ENCODE results near the gene GPRASP1.

GPRASP1 gene, protein sequence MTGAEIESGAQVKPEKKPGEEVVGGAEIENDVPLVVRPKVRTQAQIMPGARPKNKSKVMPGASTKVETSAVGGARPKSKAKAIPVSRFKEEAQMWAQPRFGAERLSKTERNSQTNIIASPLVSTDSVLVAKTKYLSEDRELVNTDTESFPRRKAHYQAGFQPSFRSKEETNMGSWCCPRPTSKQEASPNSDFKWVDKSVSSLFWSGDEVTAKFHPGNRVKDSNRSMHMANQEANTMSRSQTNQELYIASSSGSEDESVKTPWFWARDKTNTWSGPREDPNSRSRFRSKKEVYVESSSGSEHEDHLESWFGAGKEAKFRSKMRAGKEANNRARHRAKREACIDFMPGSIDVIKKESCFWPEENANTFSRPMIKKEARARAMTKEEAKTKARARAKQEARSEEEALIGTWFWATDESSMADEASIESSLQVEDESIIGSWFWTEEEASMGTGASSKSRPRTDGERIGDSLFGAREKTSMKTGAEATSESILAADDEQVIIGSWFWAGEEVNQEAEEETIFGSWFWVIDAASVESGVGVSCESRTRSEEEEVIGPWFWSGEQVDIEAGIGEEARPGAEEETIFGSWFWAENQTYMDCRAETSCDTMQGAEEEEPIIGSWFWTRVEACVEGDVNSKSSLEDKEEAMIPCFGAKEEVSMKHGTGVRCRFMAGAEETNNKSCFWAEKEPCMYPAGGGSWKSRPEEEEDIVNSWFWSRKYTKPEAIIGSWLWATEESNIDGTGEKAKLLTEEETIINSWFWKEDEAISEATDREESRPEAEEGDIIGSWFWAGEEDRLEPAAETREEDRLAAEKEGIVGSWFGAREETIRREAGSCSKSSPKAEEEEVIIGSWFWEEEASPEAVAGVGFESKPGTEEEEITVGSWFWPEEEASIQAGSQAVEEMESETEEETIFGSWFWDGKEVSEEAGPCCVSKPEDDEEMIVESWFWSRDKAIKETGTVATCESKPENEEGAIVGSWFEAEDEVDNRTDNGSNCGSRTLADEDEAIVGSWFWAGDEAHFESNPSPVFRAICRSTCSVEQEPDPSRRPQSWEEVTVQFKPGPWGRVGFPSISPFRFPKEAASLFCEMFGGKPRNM (N-terminal part only)

DNA sequence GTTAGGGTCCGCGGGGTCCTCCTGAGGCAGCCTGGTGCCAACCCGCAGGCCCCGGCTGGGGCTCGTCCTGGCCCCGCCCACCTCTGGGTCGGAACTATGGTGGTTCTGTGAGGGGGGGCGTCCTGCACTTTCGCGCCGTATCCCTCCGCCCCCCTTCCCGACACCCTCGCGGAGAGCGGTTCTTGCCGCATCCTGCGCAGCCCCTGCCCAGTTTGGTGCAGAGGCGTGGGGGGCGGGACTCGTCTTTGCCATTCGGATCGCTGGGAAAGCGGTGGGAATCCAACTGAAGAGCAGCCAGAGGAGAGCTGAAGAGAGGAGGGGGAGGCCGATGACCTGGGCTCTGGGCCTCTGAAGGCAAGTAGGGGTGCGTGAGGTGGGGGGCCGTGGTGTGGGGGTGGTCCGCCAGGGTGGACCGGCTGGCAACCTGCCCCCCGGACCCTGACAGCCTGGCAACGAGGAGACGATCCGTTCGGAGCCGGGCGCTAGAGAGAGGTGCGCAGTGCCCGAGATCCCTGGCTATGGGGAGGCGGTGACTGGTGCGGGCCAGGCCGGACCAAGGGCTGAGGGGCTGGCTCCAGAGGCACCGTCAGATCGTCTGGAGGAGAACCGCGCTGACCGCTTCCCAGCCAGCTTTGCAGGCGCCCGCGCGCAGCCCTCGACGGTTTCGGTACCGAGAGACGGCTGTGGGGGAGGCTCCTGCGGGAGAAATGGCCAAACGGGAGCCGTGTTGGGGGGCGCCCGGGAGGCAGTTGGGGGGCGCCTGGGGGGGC lies at the start of gene GPRASP1:
GPRASP1 (plus strand) TSS at position 242 of the 770 bp plus-strand sequence. CDS start 2,431 bp downstream, outside the sequence.
- DNase-seq (ENCODE audit: extremely low read depth, low read depth): no peak

DNA sequence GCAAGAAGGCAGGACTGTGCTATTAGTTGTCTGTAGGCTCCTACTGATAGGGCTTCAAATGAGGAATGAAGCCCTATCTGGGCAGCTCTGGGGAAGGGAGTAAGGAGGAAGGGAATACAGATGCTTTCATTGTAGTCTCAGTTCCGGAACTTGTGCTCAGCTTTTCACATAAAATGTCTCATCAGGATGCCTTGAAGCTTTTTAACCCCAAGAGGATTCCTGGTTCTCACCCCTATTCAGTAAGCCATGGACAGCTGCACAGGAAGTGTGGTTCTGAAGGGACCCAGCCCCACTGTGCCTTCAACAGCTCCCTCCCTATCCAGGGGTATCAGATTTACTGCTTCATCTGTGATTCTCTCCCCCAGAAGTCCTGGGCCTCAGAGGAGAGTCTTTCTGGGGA lies 47.0 kb upstream of the GPRASP1 start:
- DNase-seq (ENCODE audit: extremely low read depth, low read depth): no peak

More for the DNA sequence above, at the start of gene GPRASP1:
- TF ChIP-seq, protein P1, sequence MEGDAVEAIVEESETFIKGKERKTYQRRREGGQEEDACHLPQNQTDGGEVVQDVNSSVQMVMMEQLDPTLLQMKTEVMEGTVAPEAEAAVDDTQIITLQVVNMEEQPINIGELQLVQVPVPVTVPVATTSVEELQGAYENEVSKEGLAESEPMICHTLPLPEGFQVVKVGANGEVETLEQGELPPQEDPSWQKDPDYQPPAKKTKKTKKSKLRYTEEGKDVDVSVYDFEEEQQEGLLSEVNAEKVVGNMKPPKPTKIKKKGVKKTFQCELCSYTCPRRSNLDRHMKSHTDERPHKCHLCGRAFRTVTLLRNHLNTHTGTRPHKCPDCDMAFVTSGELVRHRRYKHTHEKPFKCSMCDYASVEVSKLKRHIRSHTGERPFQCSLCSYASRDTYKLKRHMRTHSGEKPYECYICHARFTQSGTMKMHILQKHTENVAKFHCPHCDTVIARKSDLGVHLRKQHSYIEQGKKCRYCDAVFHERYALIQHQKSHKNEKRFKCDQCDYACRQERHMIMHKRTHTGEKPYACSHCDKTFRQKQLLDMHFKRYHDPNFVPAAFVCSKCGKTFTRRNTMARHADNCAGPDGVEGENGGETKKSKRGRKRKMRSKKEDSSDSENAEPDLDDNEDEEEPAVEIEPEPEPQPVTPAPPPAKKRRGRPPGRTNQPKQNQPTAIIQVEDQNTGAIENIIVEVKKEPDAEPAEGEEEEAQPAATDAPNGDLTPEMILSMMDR (IDR thresholded peaks at IDR 0.05; ENCODE audit: low read depth, low read length): no peak

DNA sequence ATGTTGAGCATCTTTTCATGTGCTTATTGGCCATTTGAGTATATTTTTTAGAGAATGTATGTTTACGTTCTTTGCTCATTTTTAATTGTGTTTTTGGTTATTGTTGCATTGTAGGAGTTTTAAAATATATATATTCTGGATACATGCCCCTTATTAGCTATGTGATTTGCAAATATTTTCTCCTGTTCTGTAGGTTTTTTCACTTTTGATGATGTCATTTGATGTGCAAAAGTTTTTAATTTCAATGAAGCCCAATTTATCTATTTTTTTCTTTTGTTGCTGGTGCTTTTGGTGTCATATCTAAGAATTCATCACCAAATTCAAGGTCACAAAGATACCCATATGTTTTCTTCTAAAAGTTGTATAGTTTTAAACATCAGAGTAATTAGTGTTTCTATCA lies 45.2 kb upstream of the GPRASP1 start:
- DNase-seq (ENCODE audit: extremely low read depth, low read depth): no peak
- TF ChIP-seq, protein P1 (IDR thresholded peaks at IDR 0.05; ENCODE audit: low read depth, low read length): no peak

More for the DNA sequence above, 47.0 kb upstream of the GPRASP1 start:
- TF ChIP-seq, protein P1 (IDR thresholded peaks at IDR 0.05; ENCODE audit: low read depth, low read length): no peak

DNA sequence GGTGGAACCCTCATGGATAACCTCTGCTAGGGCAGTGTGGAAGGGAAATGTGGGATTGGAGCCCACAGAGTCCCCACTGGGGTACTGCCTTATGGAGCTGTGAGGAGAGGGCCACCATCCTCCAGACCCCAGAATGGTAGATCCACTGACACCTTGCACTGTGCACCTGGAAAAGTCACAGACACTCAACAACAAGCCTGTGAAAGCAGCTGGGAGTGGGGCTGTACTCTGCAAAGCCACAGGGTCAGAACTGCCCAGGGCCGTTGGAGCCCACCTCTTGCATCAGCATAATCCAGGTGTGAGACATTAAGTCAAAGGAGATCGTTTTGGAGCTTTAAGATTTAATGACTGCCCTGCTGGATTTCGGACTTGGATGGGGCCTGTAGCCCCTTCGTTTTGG lies 40.4 kb upstream of the GPRASP1 start:
- DNase-seq (ENCODE audit: extremely low read depth, low read depth): no peak
- TF ChIP-seq, protein P1 (IDR thresholded peaks at IDR 0.05; ENCODE audit: low read depth, low read length): no peak

DNA sequence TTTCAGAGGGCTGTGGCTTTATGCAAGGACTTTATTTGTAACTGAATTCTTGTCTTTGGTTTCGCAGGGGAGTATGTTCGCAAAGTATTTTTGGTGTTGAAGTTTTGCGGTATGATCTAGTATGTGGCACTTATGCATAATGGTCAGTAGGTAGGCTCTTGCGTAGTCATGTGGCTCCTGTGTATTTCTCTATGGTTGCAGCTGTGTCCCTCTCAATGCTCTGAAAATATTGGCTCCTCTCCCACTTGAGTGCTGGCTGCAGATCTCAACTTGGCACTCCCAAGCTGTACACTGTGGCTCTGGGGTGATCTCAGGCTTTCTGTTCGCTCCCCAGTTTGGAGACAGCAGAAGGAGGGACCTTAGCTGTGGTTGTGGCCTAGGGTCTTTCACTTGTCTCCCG lies 27.2 kb upstream of the GPRASP1 start:
- TF ChIP-seq, protein P1 (IDR thresholded peaks at IDR 0.05; ENCODE audit: low read depth, low read length): no peak

DNA sequence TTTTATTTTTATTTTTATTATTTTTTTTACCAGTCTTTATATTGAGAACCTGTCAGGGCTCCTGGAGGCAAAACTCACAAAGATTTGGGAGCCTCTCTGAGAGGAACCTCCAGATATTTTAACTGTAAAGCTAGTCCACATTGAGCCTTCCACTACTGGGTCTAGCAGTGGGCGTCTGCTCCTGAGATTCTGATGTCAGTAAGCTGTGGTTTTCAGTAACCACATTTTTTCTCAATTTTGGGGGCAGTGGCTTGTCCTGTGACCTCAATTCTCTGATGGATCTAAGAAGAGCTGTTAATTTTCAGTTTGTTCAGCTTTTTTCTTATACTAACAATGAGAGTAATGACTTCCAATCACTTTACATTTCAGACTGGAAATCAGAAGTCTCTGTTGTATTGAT lies 23.6 kb upstream of the GPRASP1 start:
- no peak for DNase-seq (ENCODE audit: extremely low read depth, low read depth)
- TF ChIP-seq, protein P1 (IDR thresholded peaks at IDR 0.05; ENCODE audit: low read depth, low read length): no peak

More for the DNA sequence above, 27.2 kb upstream of the GPRASP1 start:
- no peak for DNase-seq (ENCODE audit: extremely low read depth, low read depth)

Data from AG09319 (cell line).